WTC11 (cell line): Measurements from ENCODE around the gene RPS5. TPM values are rescaled to one million over a fixed set of nuclear protein-coding genes. Genes with fewer than 3 reads are reported as not detected.

Source experiments
- ATAC-seq: fragments of 200-7000 bp; cut with Tn5 transposase; 2 replicates; pipeline ENCODE4 v1.10.0; 2021; ENCODE audit warnings: mild to moderate bottlenecking, moderate library complexity
- CTCF ChIA-PET: fragments of 300-600 bp; sonication (Branson Sonifier 250); formaldehyde crosslinking; loops from one replicate; lab custom pipeline; 2021; ENCODE audit warnings: antibody characterized with exemption; lab: Charles Lee
- POLR2A ChIA-PET: fragments of 350-600 bp; sonication (Branson Sonifier 250); formaldehyde crosslinking; loops from one replicate; lab custom pipeline; 2021; ENCODE audit warnings: antibody characterized with exemption; lab: Charles Lee
- DNase-seq: peaks from one replicate; pipeline ENCODE4 v3.0.0; 2021; ENCODE audit warnings: low spot score
- H3K27ac Mint-ChIP-seq: 2 replicates; pipeline ENCODE4 v1.8.0; 2021; ENCODE audit warnings: mixed read lengths
- H3K27me3 Mint-ChIP-seq: 2 replicates; pipeline ENCODE4 v1.8.0; 2021; ENCODE audit warnings: low read depth, mild to moderate bottlenecking, moderate library complexity, mixed read lengths
- H3K36me3 Mint-ChIP-seq: 2 replicates; pipeline ENCODE4 v1.8.0; 2021; ENCODE audit warnings: mixed read lengths
- H3K4me1 Mint-ChIP-seq: 2 replicates; pipeline ENCODE4 v1.8.0; 2022; ENCODE audit warnings: mixed read lengths
- H3K4me3 Mint-ChIP-seq: 2 replicates; pipeline ENCODE4 v1.8.0; 2021; ENCODE audit warnings: mild to moderate bottlenecking, moderate library complexity, mixed read lengths
- H3K9me3 Mint-ChIP-seq: 2 replicates; pipeline ENCODE4 v1.8.0; 2021; ENCODE audit warnings: mixed read lengths
- AFF4 ChIP-seq: sonication (generic); formaldehyde crosslinking; IDR thresholded peaks from 2 replicates; pipeline ENCODE4 v1.8.1; 2023; ENCODE audit warnings: mild to moderate bottlenecking, missing genetic modification reagents, borderline replicate concordance
- CBFB ChIP-seq: sonication (generic); formaldehyde crosslinking; IDR thresholded peaks from 2 replicates; pipeline ENCODE4 v1.8.1; 2022; ENCODE audit warnings: mild to moderate bottlenecking, low read depth, missing genetic modification reagents
- CREM ChIP-seq: sonication (generic); formaldehyde crosslinking; IDR thresholded peaks from 2 replicates; pipeline ENCODE4 v1.8.1; 2022; ENCODE audit warnings: mild to moderate bottlenecking, missing genetic modification reagents, moderate library complexity
- ELF4 ChIP-seq: sonication (generic); formaldehyde crosslinking; IDR thresholded peaks from 2 replicates; pipeline ENCODE4 v1.8.1; 2022; ENCODE audit warnings: low read depth, mild to moderate bottlenecking, moderate library complexity, missing genetic modification reagents
- EMX1 ChIP-seq: fragments of 250-450 bp; sonication (Bioruptor Pico); IDR thresholded peaks from 2 replicates; pipeline ENCODE4 v1.8.0; 2021; ENCODE audit warnings: mild to moderate bottlenecking
- ESRRA ChIP-seq: sonication (generic); formaldehyde crosslinking; IDR thresholded peaks from 2 replicates; pipeline ENCODE4 v1.8.1; 2022; ENCODE audit warnings: mild to moderate bottlenecking, missing genetic modification reagents, borderline replicate concordance
- FOXJ3 ChIP-seq: sonication (generic); formaldehyde crosslinking; IDR thresholded peaks from 2 replicates; pipeline ENCODE4 v1.9.0; 2021; ENCODE audit warnings: missing genetic modification reagents, mild to moderate bottlenecking, borderline replicate concordance
- JUN ChIP-seq: sonication (generic); formaldehyde crosslinking; IDR thresholded peaks from 2 replicates; pipeline ENCODE4 v1.8.0; 2023; ENCODE audit warnings: mild to moderate bottlenecking, missing genetic modification reagents
- MYBL2 ChIP-seq: sonication (generic); formaldehyde crosslinking; IDR thresholded peaks from 2 replicates; pipeline ENCODE4 v1.8.1; 2023; ENCODE audit warnings: mild to moderate bottlenecking, moderate library complexity, missing genetic modification reagents
- NR3C1 ChIP-seq: sonication (generic); formaldehyde crosslinking; conservative IDR thresholded peaks from 2 replicates; pipeline ENCODE4 v1.8.1; 2023; ENCODE audit warnings: low read depth, mild to moderate bottlenecking, missing genetic modification reagents
- ZBTB43 ChIP-seq: sonication (generic); formaldehyde crosslinking; IDR thresholded peaks from 2 replicates; pipeline ENCODE4 v1.8.1; 2023; ENCODE audit warnings: mild to moderate bottlenecking, missing genetic modification reagents
- ZNF317 ChIP-seq: sonication (generic); formaldehyde crosslinking; IDR thresholded peaks from 2 replicates; pipeline ENCODE4 v1.8.1; 2023; ENCODE audit warnings: low read depth, mild to moderate bottlenecking, moderate library complexity, missing genetic modification reagents, borderline replicate concordance
- total RNA-seq: library from RNA; stranded (reverse); gene quantifications from 3 replicates; pipeline ENCODE4 v1.2.3, GENCODE V29; 2021
- TF ChIP-seq, protein P1 (sequence below): sonication (generic); formaldehyde crosslinking; IDR thresholded peaks from 2 replicates; pipeline ENCODE4 v1.8.0; 2022; ENCODE audit warnings: missing genetic modification reagents
- TF ChIP-seq, protein P2 (sequence below): sonication (generic); formaldehyde crosslinking; IDR thresholded peaks from 2 replicates; pipeline ENCODE4 v1.8.1; 2022; ENCODE audit warnings: mild to moderate bottlenecking, moderate library complexity, missing genetic modification reagents
- TF ChIP-seq, protein P3 (sequence below): sonication (generic); formaldehyde crosslinking; IDR thresholded peaks from 2 replicates; pipeline ENCODE4 v1.8.0; 2022; ENCODE audit warnings: mild to moderate bottlenecking, missing genetic modification reagents
- TF ChIP-seq, protein P4 (sequence below): sonication (generic); formaldehyde crosslinking; IDR thresholded peaks from 2 replicates; pipeline ENCODE4 v1.8.0; 2023; ENCODE audit warnings: missing genetic modification reagents

The RPS5 gene
- total RNA-seq, 1 experiment from 2014 or later: 1,502 TPM

DNA sequence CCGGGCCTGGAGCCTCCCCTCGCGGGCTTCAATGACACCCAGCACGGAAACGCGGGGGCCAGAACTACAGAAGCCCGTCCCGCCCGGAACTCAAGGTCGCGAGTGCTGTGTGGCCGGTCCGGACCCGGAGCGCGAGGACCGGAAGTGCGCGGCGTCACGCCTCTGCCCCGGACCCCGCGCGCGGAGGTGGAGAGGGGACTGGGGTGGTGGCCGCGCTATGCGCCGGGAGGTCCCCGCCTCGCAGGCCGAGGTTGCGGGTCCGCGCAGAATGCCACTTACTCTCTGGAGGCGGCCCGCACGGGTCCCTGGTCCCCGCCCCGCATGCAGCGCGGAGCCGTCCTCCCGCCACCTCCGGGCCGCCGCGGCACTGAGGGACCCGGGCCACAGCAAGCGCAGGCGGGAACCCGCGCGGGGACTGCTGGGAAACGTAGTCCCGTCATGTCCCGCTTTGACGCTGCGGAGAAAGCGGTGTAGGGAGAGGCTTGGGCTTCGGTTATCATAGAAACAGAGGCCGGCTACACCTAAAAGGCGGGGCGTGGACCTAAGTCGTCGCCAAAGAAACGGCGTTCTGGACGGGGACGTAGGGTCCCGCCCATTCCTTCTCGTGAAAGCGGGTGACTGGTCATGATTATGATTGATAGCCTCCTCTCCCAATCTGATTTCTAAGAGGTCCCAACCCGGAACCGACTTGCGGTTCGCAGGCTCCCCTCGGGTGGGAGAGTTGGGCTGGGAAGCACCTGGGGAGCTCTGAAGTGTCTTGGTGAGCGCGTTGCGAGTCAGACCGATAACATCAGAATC is 6.2 kb upstream of the RPS5 start, which contains the start of gene ZNF837 (continued):
- TF ChIP-seq, protein P1, sequence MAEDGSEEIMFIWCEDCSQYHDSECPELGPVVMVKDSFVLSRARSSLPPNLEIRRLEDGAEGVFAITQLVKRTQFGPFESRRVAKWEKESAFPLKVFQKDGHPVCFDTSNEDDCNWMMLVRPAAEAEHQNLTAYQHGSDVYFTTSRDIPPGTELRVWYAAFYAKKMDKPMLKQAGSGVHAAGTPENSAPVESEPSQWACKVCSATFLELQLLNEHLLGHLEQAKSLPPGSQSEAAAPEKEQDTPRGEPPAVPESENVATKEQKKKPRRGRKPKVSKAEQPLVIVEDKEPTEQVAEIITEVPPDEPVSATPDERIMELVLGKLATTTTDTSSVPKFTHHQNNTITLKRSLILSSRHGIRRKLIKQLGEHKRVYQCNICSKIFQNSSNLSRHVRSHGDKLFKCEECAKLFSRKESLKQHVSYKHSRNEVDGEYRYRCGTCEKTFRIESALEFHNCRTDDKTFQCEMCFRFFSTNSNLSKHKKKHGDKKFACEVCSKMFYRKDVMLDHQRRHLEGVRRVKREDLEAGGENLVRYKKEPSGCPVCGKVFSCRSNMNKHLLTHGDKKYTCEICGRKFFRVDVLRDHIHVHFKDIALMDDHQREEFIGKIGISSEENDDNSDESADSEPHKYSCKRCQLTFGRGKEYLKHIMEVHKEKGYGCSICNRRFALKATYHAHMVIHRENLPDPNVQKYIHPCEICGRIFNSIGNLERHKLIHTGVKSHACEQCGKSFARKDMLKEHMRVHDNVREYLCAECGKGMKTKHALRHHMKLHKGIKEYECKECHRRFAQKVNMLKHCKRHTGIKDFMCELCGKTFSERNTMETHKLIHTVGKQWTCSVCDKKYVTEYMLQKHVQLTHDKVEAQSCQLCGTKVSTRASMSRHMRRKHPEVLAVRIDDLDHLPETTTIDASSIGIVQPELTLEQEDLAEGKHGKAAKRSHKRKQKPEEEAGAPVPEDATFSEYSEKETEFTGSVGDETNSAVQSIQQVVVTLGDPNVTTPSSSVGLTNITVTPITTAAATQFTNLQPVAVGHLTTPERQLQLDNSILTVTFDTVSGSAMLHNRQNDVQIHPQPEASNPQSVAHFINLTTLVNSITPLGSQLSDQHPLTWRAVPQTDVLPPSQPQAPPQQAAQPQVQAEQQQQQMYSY: peak; percentile 87
- TF ChIP-seq EMX1 (CRISPR knock-in tag) (peak; percentile 73; the same call in 1 of the 2 replicates), ZBTB43 (CRISPR knock-in tag) (peak; percentile 90), JUN (CRISPR knock-in tag) (peak; percentile 76; the same call in 1 of the 2 replicates), MYBL2 (CRISPR knock-in tag) (peak; percentile 93; the same call in 1 of the 2 replicates), NR3C1 (no peak), ESRRA (CRISPR knock-in tag) (peak; percentile 70), ZNF317 (peak; percentile 45; the same call in 1 of the 2 replicates), CREM (CRISPR knock-in tag) (peak; percentile 90), ELF4 (CRISPR knock-in tag) (peak; percentile 85; the same call in 1 of the 2 replicates), CBFB (CRISPR knock-in tag) (peak; percentile 90; the same call in 1 of the 2 replicates), FOXJ3 (CRISPR knock-in tag) (no peak)
- TF ChIP-seq, protein P2, sequence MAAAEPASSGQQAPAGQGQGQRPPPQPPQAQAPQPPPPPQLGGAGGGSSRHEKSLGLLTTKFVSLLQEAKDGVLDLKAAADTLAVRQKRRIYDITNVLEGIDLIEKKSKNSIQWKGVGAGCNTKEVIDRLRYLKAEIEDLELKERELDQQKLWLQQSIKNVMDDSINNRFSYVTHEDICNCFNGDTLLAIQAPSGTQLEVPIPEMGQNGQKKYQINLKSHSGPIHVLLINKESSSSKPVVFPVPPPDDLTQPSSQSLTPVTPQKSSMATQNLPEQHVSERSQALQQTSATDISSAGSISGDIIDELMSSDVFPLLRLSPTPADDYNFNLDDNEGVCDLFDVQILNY (CRISPR knock-in tag): peak; percentile 97
- TF ChIP-seq, protein P3, sequence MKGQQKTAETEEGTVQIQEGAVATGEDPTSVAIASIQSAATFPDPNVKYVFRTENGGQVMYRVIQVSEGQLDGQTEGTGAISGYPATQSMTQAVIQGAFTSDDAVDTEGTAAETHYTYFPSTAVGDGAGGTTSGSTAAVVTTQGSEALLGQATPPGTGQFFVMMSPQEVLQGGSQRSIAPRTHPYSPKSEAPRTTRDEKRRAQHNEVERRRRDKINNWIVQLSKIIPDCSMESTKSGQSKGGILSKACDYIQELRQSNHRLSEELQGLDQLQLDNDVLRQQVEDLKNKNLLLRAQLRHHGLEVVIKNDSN (CRISPR knock-in tag): peak; percentile 72; the same call in 1 of the 2 replicates

GRCh38 chr19:58381460-58382212 is 5.4 kb upstream of the RPS5 start:
- no peak for DNase-seq
- ATAC-seq: no peak
- ChIA-PET CTCF (interaction anchor here (1.3 kb wide), 1 partner anchor 55 kb away, joined by 4 read pairs; the partner anchor contains the start of gene ZSCAN22), POLR2A (interaction anchor here (0.7 kb wide), 1 partner anchor 18 kb away, joined by 3 read pairs; no protein-coding TSS in a partner anchor)
- Mint-ChIP-seq H3K4me1 (peaks cover 13% of the 10 kb centered on the region), H3K36me3 (no peaks in the 10 kb centered on the region), H3K27ac (peak overlapping the region; percentile 45; the same call in 1 of the 2 replicates), H3K9me3 (no peaks in the 10 kb centered on the region), H3K4me3 (peak overlapping the region; percentile 85), H3K27me3 (no peaks in the 10 kb centered on the region)
- TF ChIP-seq, protein P1: no peak
- TF ChIP-seq FOXJ3 (CRISPR knock-in tag) (no peak), AFF4 (no peak), ELF4 (CRISPR knock-in tag) (no peak)
- TF ChIP-seq, protein P4, sequence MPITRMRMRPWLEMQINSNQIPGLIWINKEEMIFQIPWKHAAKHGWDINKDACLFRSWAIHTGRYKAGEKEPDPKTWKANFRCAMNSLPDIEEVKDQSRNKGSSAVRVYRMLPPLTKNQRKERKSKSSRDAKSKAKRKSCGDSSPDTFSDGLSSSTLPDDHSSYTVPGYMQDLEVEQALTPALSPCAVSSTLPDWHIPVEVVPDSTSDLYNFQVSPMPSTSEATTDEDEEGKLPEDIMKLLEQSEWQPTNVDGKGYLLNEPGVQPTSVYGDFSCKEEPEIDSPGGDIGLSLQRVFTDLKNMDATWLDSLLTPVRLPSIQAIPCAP (CRISPR knock-in tag): no peak
